Glomerular visceral epithelial cell (primary cell): ENCODE measurements around the gene ZDHHC19.
A peak's percentile ranks its signal among the peaks of the same experiment; 100 is the strongest.
"Not testable (repeated sequence)": the region's sequence is repeated elsewhere in the genome, so short reads cannot be mapped to it uniquely, and the experiment has no call there.

Source experiments
- DNase-seq: peaks from one replicate; pipeline ENCODE4 v3.0.0-alpha.2; 2016; ENCODE audit errors: extremely low spot score

The ZDHHC19 gene, protein sequence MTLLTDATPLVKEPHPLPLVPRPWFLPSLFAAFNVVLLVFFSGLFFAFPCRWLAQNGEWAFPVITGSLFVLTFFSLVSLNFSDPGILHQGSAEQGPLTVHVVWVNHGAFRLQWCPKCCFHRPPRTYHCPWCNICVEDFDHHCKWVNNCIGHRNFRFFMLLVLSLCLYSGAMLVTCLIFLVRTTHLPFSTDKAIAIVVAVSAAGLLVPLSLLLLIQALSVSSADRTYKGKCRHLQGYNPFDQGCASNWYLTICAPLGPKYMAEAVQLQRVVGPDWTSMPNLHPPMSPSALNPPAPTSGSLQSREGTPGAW

DNA sequence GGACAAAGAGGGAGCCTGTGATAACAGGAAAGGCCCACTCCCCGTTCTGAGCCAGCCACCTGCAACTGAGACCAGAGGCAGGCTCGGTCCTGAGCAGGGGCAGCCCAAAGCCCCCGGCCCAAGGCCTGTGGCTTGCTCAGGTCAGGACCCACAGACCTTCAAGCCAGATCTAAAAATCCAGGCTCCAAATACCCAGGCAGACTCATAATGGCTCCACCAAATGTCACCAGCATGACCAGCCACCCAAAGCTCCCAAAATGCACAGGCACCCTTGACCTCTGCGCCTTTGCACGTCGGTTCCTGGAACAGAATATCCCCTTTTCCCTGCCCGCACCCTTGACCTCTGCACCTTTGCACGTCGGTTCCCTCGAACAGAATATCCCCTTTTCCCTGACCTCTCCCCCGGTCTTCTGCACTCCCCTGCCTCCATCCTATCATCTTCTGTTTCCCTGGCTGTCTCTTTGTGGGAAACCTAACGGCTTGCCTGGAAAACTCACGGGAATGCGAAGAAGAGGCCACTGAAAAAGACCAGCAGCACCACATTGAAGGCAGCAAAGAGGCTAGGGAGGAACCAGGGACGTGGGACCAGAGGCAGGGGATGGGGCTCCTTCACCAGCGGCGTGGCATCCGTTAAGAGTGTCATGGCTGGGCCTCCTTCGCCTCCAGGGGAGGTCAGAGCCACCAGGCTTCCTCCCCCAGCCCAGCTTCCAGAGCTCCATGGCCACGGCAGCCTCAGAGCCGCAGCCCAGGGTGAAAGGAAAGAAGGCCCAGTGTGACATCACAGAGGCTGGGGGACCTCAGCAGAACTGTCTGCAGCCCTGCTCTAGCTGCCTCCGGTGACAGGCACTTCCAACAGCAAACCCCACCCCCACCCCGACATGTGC lies at the start of gene ZDHHC19:
Gene ZDHHC19 (minus strand): TSS at position 728 of the 884 bp plus-strand sequence. CDS start 85 bp downstream, at position 643.
- no peak for DNase-seq

GRCh38 chr3:196260784-196261183 lies 49.6 kb upstream of the ZDHHC19 start:
- DNase-seq: no peak

DNA sequence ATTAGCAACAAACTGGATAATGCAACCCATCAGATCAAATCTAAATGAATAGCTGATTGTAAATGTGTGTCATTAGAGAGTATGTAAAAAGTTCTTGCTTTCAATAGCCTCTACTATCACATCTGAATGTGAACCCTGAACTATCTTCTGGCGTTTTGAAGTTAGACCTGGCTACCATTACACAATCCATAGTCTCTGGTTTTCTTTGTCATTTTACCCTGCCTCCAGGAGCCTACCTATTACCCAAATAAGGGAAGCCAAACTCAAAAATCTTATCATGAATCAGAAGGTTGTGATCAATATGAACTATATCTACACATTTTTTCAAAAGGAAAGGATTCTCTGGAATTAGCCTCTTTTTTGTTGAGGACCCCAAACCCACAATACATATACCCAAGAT lies 44.6 kb upstream of the ZDHHC19 start:
- no peak for DNase-seq

DNA sequence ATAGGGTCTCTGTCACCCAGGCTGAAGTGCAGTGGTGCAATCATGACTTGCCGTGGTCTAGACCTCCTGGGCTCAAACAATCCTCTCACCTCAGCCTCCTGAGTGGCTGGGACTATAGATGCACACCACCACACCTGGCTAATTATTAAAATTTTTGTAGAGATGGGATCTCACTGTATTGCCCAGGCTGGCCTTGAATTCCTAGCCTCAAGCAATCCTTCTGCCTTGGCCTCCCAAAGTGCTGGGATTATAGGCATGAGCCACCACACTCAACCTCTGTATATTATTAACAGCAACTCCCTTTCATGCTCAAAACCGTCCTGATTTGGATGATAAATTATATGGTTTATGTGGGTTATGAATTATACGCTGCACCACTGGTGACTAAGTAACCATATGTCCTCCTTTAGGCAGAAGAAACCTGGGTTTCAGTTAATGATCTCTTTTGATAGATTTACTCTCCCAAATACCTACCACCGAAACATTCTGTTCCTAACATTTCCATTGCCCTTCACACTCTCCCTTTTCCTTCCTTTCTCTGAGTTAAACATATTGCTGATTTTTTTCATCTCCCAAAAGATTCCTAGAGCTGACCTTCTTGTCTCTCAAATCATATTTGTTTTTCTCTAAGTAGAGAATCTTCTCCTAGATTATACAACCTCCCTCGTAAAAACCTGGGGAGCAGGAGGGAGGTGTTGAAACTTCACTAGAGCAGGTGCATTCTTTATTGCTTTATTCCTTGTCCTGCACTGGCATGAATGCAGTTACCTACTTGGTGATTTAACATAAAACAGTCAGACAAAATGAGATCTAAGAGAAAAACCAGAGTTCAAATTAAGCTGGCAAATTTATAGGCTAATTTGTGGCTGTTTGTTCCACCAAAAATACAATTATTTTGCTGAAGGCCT lies 43.4 kb upstream of the ZDHHC19 start:
- DNase-seq: peak; percentile 9

GRCh38 chr3:196251918-196252317 lies 40.7 kb upstream of the ZDHHC19 start:
- no peak for DNase-seq

DNA sequence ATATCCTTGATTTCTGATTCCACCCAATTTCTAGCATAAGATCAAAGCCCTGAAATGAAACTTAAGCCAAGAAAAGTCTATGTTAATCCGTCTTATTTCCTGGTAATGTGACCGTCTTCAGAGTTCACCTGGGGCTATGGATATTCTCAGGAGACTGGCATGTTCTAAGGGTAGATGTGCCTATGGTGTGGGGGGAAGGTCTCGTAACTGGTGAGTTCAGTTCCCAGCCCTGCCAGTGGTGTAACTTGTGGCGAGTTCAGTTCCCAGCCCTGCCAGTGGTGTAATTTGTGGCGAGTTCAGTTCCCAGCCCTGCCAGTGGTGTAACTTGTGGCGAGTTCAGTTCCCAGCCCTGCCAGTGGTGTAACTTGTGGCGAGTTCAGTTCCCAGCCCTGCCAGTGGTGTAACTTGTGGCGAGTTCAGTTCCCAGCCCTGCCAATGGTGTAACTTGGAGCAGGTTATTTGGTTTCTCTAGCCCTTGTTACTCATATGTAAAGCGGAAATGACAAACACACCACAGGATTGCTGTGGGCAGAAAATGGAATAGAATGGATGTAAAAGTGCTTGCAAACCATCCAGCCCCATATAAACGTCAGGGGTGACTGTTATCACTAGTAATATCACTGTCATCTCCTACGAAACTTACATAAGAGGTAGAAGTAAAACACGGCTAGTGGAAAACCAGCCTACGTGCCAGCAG lies 35.6 kb upstream of the ZDHHC19 start:
- peak; percentile 51 for DNase-seq

GRCh38 chr3:196244166-196244565 lies 33.0 kb upstream of the ZDHHC19 start:
- DNase-seq: not testable (repeated sequence)

- no peak for DNase-seq
Observed at GRCh38 chr3:196241704-196242103, 30.5 kb upstream of the ZDHHC19 start.

DNA sequence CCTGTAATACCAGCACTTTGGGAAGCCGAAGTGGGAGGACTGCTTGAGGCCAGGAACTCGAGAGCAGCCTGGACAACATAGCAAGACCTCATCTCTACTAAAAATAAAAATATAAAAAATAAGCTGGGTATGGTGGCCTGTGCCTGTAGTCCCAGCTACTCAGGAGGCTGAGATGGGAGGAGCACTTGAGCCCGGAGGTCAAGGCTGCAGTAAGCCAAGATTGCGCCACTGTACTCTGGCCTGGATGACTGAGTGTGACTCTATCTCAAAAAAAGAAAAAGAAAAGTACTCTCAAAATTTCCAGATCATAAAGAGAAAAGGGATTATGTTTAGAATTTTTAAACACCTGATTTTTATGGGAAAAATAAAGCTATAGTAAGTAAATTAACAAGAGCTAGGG lies 29.2 kb upstream of the ZDHHC19 start:
- no peak for DNase-seq

- peak; percentile 38 for DNase-seq
Observed at GRCh38 chr3:196238612-196239560, 27.7 kb upstream of the ZDHHC19 start.

- DNase-seq: no peak
Observed at GRCh38 chr3:196237203-196237602, 26.0 kb upstream of the ZDHHC19 start.

DNA sequence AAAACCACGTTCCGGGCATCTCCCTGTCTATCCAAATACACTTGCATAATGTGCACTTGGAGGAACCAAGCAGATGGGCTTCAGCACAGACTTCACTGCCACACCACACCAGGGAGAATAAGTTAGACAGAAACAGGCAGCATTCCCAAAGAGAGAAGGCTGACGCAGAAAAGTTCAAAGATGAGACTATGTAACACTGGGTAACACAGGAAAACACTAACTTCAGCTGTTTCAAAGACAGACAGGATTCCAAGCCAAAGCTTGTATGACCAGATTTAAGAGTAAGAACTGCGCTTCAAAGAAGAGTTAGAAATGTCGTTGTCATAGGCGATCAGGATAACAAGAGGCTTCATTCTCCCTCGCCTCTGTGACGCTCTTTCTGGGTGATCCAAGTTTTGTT lies 25.0 kb upstream of the ZDHHC19 start:
- no peak for DNase-seq

DNA sequence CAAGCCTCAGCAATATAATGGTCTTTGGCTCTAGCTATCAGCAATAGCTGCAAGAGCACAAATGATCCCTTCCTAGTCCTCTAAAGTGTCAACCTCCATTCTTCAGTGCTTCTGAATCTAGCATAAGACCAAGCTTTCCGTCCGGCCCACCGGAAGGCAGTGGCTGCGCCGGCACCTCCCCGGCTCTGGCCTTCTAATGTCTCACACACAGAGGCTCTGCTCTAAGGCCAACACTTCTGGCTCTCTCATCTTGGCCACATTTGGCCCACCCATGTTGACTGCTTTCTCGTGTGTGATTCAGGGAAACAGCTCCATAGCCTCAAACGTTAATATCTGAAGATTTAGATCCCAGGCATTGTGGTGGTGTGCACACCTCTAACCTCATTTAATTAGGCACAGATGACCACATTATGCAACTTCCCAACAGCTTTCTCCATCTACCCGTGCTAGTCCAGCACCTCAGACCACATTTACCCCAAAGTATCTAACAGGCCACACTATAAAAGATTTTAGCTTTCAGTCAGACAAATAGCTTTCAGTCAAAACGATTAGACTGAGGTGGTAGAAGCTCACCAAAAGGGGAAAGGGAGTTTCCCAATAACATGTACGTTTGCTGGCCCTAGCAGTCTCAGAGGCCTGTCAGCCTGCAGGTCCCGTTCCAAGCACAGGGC lies 24.4 kb upstream of the ZDHHC19 start:
- DNase-seq: no peak

GRCh38 chr3:196232882-196233251 lies 21.7 kb upstream of the ZDHHC19 start:
- DNase-seq: no peak

- no peak for DNase-seq
Observed at GRCh38 chr3:196232154-196232881, 21.1 kb upstream of the ZDHHC19 start.

DNA sequence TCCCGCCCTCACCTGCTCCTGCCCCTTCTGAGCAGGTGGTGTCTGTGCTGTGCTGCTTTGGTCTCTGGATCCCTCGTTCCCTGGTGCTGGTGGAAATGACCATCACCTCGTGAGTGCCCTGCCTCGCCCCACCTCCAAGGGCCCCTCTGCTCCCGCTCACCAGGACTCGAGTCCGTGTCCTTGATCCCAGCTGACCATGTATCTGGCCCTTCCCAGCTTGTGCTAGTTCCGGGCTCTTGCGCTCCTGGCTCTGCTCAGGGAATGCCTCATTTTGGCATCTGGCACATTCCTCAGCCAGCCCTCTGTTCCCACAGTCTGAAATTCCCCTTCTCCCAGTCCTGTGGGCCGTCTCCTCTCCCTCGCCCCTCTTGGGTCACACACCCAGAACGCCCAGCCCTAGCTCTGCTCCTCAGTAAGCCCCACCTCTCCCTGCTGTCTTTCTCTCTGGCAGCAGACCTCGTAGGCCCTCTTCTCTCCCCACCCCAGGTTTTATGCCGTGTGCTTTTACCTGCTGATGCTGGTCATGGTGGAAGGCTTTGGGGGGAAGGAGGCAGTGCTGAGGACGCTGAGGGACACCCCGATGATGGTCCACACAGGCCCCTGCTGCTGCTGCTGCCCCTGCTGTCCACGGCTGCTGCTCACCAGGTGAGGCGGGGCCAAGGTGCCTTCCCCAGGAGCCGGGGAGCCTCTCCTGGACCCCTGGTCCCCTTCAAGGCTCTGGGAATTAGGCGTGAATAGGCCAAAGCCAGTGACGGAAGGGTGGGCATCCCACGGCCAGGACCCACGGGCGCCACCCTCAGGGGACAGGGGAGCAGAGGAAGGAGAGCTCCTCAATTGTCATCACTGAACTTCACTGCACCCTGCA lies 16.7 kb upstream of the ZDHHC19 start:
- no peak for DNase-seq

DNA sequence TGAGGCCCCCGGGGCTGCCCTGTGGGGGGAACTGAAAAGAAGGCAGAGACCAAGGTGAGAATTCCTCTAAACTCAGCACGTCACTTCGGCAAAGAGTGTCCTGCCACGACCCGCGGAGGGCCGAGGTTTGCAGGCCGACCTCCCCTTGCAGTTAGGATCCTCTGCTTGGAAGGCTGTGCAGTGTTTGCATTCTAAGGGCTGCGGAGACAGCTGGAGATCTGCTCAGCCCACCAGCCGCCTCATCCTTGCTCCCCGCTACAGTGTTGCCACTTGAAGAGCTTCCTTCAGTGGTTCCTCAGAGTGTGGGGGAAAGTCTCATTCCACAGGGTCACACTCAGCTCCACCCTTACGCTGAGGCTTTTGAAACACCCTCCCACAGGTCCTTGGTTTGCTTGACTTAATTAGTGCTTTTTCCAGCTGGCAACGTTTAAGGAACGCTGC lies 15.9 kb upstream of the ZDHHC19 start:
- DNase-seq: no peak
